ENCODE measurements around the gene COL8A1. TPM values are rescaled to one million over a fixed set of nuclear protein-coding genes. Genes with fewer than 3 reads are reported as not detected.
"Not testable (repeated sequence)": the region's sequence is repeated elsewhere in the genome, so short reads cannot be mapped to it uniquely, and the experiment has no call there.

COL8A1 gene
- total RNA-seq, 1 experiment from 2014 or later, result 179 TPM

- no peak for DNase-seq (ENCODE audit: extremely low read depth, low read depth)
Measured at GRCh38 chr3:99702953-99703943, 64.9 kb downstream of the COL8A1 start.

- no peak for DNase-seq (ENCODE audit: extremely low read depth, low read depth)
Measured at GRCh38 chr3:99704417-99704816, 66.0 kb downstream of the COL8A1 start.

GRCh38 chr3:99706410-99706809 lies 68.0 kb downstream of the COL8A1 start:
- no peak for DNase-seq (ENCODE audit: extremely low read depth, low read depth)

- no peak for DNase-seq (ENCODE audit: extremely low read depth, low read depth)
Measured at GRCh38 chr3:99708207-99708745, 69.9 kb downstream of the COL8A1 start.

GRCh38 chr3:99709686-99710085 lies 71.3 kb downstream of the COL8A1 start:
- DNase-seq (ENCODE audit: extremely low read depth, low read depth), result no peak

GRCh38 chr3:99710094-99710493 lies 71.7 kb downstream of the COL8A1 start:
- no peak for DNase-seq (ENCODE audit: extremely low read depth, low read depth)

GRCh38 chr3:99711351-99711750 lies 73.0 kb downstream of the COL8A1 start:
- no peak for DNase-seq (ENCODE audit: extremely low read depth, low read depth)

- DNase-seq (ENCODE audit: extremely low read depth, low read depth), result no peak
Measured at GRCh38 chr3:99712291-99712954, 74.0 kb downstream of the COL8A1 start.

GRCh38 chr3:99713440-99713839 lies 75.0 kb downstream of the COL8A1 start:
- no peak for DNase-seq (ENCODE audit: extremely low read depth, low read depth)

- no peak for DNase-seq (ENCODE audit: extremely low read depth, low read depth)
Measured at GRCh38 chr3:99714146-99714545, 75.8 kb downstream of the COL8A1 start.

- no peak for DNase-seq (ENCODE audit: extremely low read depth, low read depth)
Measured at GRCh38 chr3:99714575-99714974, 76.2 kb downstream of the COL8A1 start.

GRCh38 chr3:99716463-99716995 lies 78.1 kb downstream of the COL8A1 start:
- no peak for DNase-seq (ENCODE audit: extremely low read depth, low read depth)

GRCh38 chr3:99720985-99721632 lies 82.7 kb downstream of the COL8A1 start:
- peak; percentile 16 for DNase-seq (ENCODE audit: extremely low read depth, low read depth)

GRCh38 chr3:99721633-99722007 lies 83.2 kb downstream of the COL8A1 start:
- no peak for DNase-seq (ENCODE audit: extremely low read depth, low read depth)

GRCh38 chr3:99724276-99724675 lies 85.9 kb downstream of the COL8A1 start:
- DNase-seq (ENCODE audit: extremely low read depth, low read depth), result no peak

GRCh38 chr3:99730870-99731269 lies 92.5 kb downstream of the COL8A1 start:
- DNase-seq (ENCODE audit: extremely low read depth, low read depth), result no peak

GRCh38 chr3:99731499-99731898 lies 93.1 kb downstream of the COL8A1 start:
- no peak for DNase-seq (ENCODE audit: extremely low read depth, low read depth)

GRCh38 chr3:99740371-99740770 lies 102.0 kb downstream of the COL8A1 start:
- not testable (repeated sequence) for DNase-seq (ENCODE audit: extremely low read depth, low read depth)

GRCh38 chr3:99741588-99741987 lies 103.2 kb downstream of the COL8A1 start:
- no peak for DNase-seq (ENCODE audit: extremely low read depth, low read depth)

- peak; percentile 42 for DNase-seq (ENCODE audit: extremely low read depth, low read depth)
Measured at GRCh38 chr3:99747915-99748314, 109.5 kb downstream of the COL8A1 start.

- no peak for DNase-seq (ENCODE audit: extremely low read depth, low read depth)
Measured at GRCh38 chr3:99751649-99752048, 113.3 kb downstream of the COL8A1 start.

All from NCI-H460 (cell line).